Fibroblast of pulmonary artery (primary cell): Measurements from ENCODE around the gene MINK1.
"Not testable (repeated sequence)": the region's sequence is repeated elsewhere in the genome, so short reads cannot be mapped to it uniquely, and the experiment has no call there.

Experiments
- DNase-seq: peaks from one replicate; pipeline ENCODE4 v3.0.0-alpha.2; 2010; ENCODE audit warnings: low read depth
- H3K4me3 ChIP-seq: replicated peaks from 2 replicates; pipeline ENCODE4 v1.5.1; 2011; ENCODE audit warnings: low read depth, mild to moderate bottlenecking, control low read depth, low read length, moderate library complexity
- TF ChIP-seq, protein P1 (sequence below): IDR thresholded peaks from 2 replicates; pipeline ENCODE4 v1.5.1; 2011; ENCODE audit warnings: mild to moderate bottlenecking, control low read depth, low read length, inconsistent platforms; ENCODE audit errors: missing control alignments

MINK1 gene

DNA sequence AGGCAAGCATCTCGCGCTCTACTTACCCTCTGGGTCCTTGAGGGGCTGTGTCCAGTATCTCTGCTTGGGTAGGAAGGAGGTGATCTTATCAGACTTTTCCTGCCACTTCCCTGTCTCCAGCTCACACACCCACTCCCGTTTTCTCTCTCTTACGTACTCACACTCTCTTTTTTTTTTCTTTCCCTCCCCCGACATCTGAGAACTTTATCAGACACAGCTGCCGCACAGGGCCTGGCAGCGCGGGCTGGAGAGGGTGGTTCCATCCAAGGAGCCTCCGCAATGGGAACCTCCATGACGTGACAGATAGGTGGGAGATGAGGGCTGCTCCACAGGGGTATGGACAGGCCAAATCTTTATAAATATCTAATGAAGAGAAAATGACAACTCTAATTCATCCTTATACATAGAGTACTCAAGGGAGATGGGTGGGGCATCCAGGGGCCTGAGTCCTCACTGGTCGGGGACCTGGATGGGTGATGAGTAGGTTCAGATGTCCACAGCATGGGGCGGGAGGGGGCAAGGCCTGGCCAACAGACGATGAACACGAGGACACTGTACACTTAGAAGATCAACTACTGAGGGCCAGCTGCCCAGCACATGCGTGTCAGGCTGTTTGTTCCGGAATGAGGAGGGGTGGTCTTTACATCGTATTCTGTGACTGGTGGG, 23.3 kb downstream of the MINK1 start:
- TF ChIP-seq, protein P1, sequence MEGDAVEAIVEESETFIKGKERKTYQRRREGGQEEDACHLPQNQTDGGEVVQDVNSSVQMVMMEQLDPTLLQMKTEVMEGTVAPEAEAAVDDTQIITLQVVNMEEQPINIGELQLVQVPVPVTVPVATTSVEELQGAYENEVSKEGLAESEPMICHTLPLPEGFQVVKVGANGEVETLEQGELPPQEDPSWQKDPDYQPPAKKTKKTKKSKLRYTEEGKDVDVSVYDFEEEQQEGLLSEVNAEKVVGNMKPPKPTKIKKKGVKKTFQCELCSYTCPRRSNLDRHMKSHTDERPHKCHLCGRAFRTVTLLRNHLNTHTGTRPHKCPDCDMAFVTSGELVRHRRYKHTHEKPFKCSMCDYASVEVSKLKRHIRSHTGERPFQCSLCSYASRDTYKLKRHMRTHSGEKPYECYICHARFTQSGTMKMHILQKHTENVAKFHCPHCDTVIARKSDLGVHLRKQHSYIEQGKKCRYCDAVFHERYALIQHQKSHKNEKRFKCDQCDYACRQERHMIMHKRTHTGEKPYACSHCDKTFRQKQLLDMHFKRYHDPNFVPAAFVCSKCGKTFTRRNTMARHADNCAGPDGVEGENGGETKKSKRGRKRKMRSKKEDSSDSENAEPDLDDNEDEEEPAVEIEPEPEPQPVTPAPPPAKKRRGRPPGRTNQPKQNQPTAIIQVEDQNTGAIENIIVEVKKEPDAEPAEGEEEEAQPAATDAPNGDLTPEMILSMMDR, result no peak
- DNase-seq, result no peak
- H3K4me3 ChIP-seq, result no peak overlapping the region

DNA sequence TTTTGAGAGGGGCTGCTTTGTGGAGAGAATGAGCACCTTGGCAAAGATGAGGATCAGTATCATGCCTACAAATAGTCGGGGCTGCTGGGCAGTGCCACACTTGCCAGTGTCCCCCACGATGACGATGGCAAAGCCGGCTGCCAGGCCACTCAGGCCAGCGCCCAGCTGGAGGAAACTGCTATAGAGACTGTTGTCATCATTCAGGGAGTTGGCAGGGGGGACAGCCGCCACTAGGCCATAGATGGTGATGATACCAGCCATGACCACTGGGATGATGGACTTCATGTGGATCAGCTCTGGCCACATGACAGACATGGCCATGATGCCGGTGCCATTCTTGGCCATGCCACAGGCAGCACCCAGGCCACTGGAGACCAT, 23.8 kb downstream of the MINK1 start:
- no peak overlapping the region for H3K4me3 ChIP-seq
- TF ChIP-seq, protein P1, result no peak
- no peak for DNase-seq

DNA sequence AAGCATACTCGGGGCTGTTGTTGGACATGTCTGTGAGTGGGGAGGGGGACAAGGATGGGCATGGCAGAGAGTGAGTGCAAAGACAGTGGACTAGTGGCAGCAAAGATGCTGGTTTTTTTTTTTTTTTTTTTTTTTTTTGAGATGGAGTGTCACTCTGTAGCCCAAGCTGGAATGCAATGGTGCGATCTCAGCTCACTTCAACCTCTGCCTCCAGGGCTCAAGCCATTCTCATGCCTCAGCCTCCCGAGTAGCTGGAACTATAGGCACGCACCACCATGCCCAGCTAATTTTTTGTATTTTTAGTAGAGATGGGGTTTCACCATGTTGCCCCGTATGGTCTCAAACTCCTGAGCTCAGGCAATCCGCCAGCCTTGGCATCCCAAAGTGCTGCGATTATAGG, 24.2 kb downstream of the MINK1 start:
- not testable (repeated sequence) for DNase-seq, H3K4me3 ChIP-seq

DNA sequence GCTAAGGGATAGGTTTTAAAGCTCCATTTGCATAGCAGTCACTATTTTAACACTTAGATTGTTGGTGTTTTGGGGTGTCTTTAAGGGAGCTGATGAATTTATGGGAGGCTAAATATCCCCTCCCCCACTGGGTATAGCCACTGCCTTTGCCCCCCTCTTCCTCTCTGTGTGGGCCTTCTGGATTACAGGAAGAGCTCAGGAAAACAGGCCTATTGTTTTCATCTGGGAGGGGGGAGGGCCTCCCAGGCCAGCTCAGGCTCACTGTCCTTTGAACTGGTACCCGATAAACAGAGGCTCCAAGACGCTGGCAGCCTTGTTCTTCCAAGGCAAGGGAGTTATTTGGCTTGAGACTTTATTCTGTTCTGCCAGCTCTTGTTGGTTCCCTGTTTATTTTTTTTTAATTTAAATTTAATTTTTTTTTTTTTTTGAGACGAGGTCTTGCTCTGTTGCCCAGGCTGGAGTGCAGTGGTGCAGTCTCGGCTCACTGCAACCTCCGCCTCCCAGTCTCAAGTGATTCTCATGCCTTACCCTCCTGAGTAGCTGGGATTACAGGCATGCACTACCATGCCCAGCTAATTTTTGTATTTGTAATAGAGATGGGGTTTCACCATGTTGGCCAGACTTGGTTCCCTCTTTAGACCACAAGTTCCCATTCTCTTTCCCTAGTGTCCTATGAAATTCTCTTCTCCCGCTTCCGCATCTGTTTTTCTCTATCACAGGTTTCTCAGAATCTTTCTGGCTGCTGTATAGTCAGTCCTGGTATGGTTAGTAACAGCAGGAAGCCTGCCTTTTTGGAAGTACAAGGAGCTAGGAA, 25.1 kb downstream of the MINK1 start:
- peak; percentile 57 for DNase-seq
- TF ChIP-seq, protein P1, result no peak

DNA sequence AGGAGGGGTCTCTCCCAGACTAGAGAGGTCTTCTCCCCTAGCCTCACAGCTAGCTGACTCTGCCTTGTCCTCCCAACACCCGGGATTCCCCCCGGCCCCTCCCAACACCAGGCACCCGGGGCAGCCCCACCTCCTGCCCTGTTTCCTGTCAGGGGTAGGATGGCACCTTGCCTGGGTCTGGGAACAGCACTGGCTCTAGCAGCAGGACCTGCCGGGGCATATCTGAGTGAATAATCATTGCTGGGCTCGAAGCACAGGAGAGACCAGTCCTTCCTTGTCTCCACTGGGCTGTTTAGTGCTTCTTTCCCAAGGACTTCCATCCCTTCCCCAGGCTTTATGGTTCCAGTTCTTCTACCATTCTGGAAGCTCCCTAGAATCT, 25.7 kb downstream of the MINK1 start:
- DNase-seq, result peak; percentile 42
- peak overlapping the region; percentile 9 for H3K4me3 ChIP-seq
- TF ChIP-seq, protein P1, result no peak

More for the DNA sequence above, 25.1 kb downstream of the MINK1 start:
- no peak overlapping the region for H3K4me3 ChIP-seq

DNA sequence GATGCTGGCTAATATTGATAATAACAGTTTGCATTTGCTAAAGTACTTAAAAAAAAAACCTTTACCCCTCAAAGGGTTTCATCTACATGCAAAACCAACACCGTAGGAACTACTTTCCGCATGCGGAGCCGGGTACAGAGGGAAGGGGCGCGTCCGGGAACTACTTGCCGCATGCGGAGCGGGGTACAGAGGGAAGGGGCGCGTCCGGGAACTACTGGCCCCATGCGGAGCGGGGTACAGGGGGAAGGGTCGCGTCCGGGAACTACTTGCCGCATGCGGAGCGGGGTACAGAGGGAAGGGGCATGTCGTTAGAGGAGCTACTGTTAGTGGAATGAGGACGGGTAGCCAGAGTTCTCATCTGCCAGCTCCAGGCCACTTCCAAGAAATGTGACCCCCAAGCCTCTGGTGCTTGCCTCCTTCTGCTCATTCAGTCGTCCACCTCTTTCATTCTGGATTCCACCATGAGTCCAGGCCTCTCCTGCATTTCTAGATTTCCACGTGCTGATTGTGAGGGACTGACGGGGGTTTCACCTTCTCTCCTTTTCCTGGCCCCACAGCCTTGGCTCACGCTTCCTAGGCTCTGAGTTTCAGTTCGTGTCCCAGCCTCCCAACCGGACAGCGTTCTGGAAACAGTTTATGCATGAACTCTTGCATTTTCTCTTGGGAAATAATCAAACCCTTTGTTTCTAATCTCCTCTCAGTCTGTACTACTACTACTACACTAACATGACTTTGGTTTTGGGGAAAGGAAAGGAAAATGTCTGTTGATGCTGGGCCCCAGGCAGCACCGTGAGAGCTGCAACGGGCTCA, 26.9 kb downstream of the MINK1 start:
- TF ChIP-seq, protein P1, result no peak
- H3K4me3 ChIP-seq, result no peak overlapping the region

DNA sequence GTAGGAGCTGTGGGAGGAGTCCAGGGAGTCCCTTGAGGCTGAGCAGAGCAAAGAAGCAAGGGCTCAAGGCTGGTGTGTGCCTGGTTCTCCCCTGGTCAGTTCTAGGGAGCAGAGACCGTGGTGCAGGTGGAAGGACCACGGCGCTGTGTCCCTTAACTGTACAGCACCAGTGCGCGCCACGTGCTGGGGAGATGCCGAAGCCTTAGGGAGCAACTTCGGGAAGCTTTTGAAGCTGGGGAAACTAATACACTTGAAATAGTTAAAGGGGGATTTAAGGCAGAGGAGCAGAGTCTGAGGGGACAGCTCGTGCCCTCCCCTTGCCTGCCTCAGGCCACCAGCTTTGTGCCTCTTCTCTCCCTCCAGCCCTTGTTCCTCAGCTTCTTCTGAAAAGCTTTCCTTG, 27.5 kb downstream of the MINK1 start:
- H3K4me3 ChIP-seq, result no peak overlapping the region
- DNase-seq, result no peak
- TF ChIP-seq, protein P1, result no peak

More for the DNA sequence above, 26.9 kb downstream of the MINK1 start:
- peak; percentile 33 for DNase-seq
